ENCODE results near the gene FAM107B. TPM values are rescaled to one million over a fixed set of nuclear protein-coding genes. Genes with fewer than 3 reads are reported as not detected.

FAM107B gene
- total RNA-seq, 2 experiments from 2014 or later = 130 to 135 TPM

DNA sequence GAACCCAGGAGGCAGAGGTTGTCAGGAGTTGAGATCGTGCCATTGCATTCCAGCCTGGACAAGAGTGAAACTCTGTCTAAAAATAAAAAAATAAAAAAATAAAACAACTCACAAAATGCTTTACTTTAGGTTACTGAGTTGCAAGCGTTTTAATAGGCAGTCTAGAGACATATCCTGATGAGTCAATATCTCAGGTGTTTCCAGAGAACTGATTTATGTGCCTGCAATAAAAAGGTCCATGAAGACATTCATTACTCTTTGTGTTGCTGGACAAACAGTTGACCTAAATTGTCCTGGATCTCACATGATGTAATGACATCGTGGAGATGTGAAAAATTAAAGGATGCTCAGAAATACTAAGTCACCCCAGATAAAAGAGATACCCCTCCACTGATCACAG lies 31.6 kb upstream of the FAM107B start:
- Mint-ChIP-seq H3K9me3 (ENCODE audit: insufficient read depth) (no peaks in the 10 kb centered on the region), H3K4me1 (ENCODE audit: low read depth) (peaks cover 1% of the 10 kb centered on the region), H3K27ac (no peak overlapping the region), H3K4me3 (no peak overlapping the region), H3K27me3 (ENCODE audit: low read depth) (peaks cover 11% of the 10 kb centered on the region), H3K36me3 (ENCODE audit: low read depth) (no peaks in the 10 kb centered on the region)
- ATAC-seq (no peak), DNase-seq (no peak)
- POLR2A ChIA-PET = no interaction called here
- CTCF ChIA-PET = no interaction called here

DNA sequence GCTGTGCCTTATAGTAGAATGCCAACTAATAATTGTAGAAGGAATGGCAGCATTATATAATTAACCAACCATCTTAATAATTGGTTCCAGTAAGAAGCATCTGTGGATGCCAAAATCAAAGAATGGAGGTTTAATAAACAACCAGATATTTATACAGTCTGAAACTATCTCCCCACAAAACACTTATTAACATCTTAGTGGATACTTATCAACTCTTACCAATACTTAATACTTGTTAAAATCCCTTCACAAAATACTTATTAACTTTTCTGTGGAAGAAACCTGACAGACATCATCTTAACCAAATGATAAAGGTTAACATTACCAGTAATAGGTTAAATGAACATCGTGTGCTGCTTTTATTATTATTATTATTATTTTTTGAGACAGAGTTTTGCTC lies 29.1 kb upstream of the FAM107B start:
- H3K27me3 Mint-ChIP-seq (ENCODE audit: low read depth) = peaks cover 23% of the 10 kb centered on the region
- H3K4me3 Mint-ChIP-seq = no peak overlapping the region
- DNase-seq (no peak), ATAC-seq (no peak)
- POLR2A ChIA-PET = no interaction called here
- H3K9me3 Mint-ChIP-seq (ENCODE audit: insufficient read depth) = no peaks in the 10 kb centered on the region
- H3K36me3 Mint-ChIP-seq (ENCODE audit: low read depth) = no peaks in the 10 kb centered on the region
- peaks cover 1% of the 10 kb centered on the region for H3K4me1 Mint-ChIP-seq (ENCODE audit: low read depth)
- CTCF ChIA-PET = no interaction called here
- no peak overlapping the region for H3K27ac Mint-ChIP-seq

DNA sequence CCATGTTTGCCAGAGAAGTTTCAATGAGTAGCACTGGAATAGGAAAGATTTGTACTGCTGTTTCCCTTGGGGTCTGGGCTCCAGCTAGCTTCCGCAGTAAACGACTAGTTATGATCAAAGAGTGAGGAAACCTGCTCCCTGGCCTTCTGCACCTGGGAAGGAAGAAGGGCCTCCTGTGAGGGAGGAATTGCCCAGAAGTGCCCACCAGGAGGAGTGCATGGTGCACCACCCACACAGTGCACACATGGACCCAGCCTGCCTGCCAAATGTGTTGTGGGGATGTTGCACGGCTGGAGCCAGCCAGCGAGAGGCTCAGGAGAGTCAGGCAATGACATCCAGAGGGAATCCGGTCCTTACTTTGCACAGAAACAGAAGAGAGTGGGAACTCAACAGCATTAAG lies 27.0 kb upstream of the FAM107B start:
- H3K4me1 Mint-ChIP-seq (ENCODE audit: low read depth) = no peaks in the 10 kb centered on the region
- ATAC-seq = no peak
- ChIA-PET POLR2A (no interaction called here), CTCF (no interaction called here)
- no peak overlapping the region for H3K4me3 Mint-ChIP-seq
- no peaks in the 10 kb centered on the region for H3K36me3 Mint-ChIP-seq (ENCODE audit: low read depth)
- peaks cover 24% of the 10 kb centered on the region for H3K27me3 Mint-ChIP-seq (ENCODE audit: low read depth)
- DNase-seq = no peak
- H3K27ac Mint-ChIP-seq = no peak overlapping the region
- H3K9me3 Mint-ChIP-seq (ENCODE audit: insufficient read depth) = no peaks in the 10 kb centered on the region

DNA sequence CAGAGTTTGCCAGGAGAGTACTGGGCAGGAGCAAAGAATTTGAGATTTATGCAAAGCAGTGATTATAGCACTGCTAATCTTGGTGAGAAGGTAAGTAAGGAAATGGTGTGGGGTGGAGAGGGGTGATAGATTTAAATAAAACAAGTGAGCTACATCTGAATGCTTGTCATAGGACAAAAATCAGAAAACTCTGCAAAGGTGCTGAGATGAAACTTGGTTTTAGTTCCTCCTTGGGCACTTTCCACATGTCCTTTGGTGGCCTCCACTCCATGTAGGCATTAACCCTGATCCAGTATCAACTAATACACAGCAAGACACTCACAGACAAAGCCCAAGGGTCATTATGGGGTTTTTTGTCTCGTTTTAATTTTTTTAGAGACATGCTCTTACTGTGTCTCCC lies 25.7 kb upstream of the FAM107B start:
- Mint-ChIP-seq H3K9me3 (ENCODE audit: insufficient read depth) (no peaks in the 10 kb centered on the region), H3K4me1 (ENCODE audit: low read depth) (no peaks in the 10 kb centered on the region), H3K36me3 (ENCODE audit: low read depth) (no peaks in the 10 kb centered on the region), H3K4me3 (no peak overlapping the region), H3K27ac (no peak overlapping the region), H3K27me3 (ENCODE audit: low read depth) (peaks cover 24% of the 10 kb centered on the region)
- ATAC-seq (no peak), DNase-seq (no peak)
- ChIA-PET POLR2A (no interaction called here), CTCF (no interaction called here)

DNA sequence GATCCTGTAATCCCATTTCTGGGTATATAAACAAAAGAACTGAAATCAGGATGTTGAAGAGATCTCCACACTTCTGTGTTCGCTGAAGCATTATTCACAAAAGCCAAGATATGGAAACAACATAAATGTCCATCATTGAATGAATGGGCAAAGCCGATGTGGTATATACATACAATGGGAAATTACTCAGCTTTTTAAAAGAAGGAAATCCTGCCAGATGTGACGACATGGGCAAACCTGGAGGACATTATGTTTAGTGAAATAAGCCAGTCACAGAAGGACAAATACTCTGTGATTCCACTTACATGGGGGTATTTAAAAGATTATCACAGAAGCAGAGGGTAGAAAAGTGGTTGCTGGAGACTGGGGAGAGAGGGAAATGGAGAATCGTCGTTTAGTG lies 23.9 kb upstream of the FAM107B start:
- Mint-ChIP-seq H3K27me3 (ENCODE audit: low read depth) (peaks cover 24% of the 10 kb centered on the region), H3K4me3 (no peak overlapping the region), H3K27ac (no peak overlapping the region), H3K36me3 (ENCODE audit: low read depth) (no peaks in the 10 kb centered on the region), H3K4me1 (ENCODE audit: low read depth) (no peaks in the 10 kb centered on the region), H3K9me3 (ENCODE audit: insufficient read depth) (no peaks in the 10 kb centered on the region)
- no peak for ATAC-seq
- DNase-seq = no peak
- ChIA-PET CTCF (no interaction called here), POLR2A (no interaction called here)

DNA sequence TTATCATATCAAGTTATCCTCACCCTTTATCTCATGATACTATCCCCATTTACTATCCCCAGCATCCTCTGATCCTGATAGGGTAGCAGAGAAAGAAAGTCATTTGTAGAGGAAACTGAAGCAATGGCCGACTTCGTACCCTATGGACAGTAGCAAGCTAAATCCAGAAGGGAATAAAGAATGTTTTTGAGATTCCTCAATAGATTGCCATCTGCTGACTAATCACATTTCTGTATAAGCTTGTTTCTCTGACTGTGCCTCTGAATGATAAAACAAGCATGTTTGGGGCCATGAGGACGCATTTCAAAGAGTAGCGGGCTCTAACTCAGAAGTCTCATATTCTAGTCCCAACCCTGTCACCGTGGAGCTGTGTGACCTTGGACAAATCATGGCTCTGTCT lies 13.2 kb upstream of the FAM107B start:
- ChIA-PET POLR2A (no interaction called here), CTCF (interaction anchor here (1.6 kb wide), 1 partner anchor 29 kb away, joined by 3 read pairs; no protein-coding TSS in a partner anchor)
- ATAC-seq (no peak), DNase-seq (no peak)
- no peak overlapping the region for H3K27ac Mint-ChIP-seq
- H3K4me3 Mint-ChIP-seq = no peak overlapping the region
- peaks cover 3% of the 10 kb centered on the region for H3K27me3 Mint-ChIP-seq (ENCODE audit: low read depth)
- H3K9me3 Mint-ChIP-seq (ENCODE audit: insufficient read depth) = no peaks in the 10 kb centered on the region
- H3K4me1 Mint-ChIP-seq (ENCODE audit: low read depth) = peaks cover under 1% of the 10 kb centered on the region
- H3K36me3 Mint-ChIP-seq (ENCODE audit: low read depth) = peaks cover 2% of the 10 kb centered on the region

DNA sequence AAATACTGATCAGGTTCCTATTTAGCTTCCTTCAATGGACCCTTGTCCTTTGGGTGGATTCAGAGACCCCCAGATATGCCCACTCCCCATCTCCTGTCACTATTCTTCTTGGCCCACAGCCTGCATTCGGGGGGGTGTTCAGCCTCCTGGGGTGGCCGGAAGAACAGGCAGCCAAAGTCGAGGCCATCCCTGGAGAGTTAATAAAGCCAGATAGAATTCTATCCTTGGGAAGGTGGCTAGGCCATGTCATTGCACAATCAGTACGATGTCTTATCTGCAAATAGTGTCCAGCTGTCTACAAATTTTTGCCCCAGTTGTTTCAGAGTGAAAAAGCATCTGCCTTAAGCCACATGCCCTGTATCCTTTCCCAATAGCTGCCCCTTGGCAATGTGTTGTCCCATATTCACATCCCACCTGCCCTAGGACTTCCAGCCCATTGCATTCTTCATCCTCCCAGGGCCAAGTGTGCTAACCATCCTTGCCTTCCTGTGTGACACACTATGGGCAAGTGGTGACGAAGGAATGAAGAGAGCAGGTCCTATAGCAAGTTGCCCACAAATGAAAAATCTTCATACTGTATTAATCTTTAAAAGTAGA lies 9.9 kb upstream of the FAM107B start:
- CTCF ChIA-PET = no interaction called here
- POLR2A ChIA-PET = no interaction called here
- peaks cover 3% of the 10 kb centered on the region for H3K27me3 Mint-ChIP-seq (ENCODE audit: low read depth)
- DNase-seq (no peak), ATAC-seq (no peak)
- no peaks in the 10 kb centered on the region for H3K9me3 Mint-ChIP-seq (ENCODE audit: insufficient read depth)
- H3K36me3 Mint-ChIP-seq (ENCODE audit: low read depth) = peaks cover 2% of the 10 kb centered on the region
- H3K27ac Mint-ChIP-seq = no peak overlapping the region
- peaks cover 11% of the 10 kb centered on the region for H3K4me1 Mint-ChIP-seq (ENCODE audit: low read depth)
- H3K4me3 Mint-ChIP-seq = no peak overlapping the region

DNA sequence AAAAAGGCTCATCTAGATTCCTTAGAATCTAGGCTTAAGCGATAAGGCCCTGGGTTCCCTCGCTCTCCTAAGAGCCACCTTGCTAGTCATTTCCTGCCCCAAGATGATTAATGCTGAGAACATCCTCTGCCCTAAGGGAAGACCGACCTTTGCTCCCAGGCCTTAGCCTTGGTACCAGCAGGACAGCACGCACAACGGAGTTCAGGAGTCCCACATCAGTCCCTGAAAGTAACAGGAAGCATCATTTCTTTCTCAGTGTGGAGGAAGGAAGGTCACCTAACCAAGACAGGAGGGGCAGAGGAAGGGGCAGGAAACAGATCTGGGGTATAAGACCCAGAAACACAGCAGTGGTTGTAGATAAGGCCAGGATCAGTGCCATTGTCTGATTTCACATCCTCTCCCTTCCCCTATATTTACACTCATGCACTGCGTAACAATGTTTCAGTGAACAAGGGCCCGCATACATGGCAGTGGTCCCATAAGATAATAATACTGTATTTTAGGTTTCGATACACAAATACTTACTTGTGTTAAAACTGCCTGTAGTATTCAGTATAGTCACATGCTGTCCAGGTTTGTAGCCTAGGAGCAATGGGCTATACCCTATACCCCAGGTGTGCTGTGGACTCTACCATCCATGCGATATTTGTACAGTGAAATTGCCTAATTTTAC lies 8.1 kb upstream of the FAM107B start:
- peak overlapping the region; percentile 77 for H3K27ac Mint-ChIP-seq
- DNase-seq = no peak
- no peaks in the 10 kb centered on the region for H3K27me3 Mint-ChIP-seq (ENCODE audit: low read depth)
- H3K9me3 Mint-ChIP-seq (ENCODE audit: insufficient read depth) = no peaks in the 10 kb centered on the region
- ChIA-PET POLR2A (no interaction called here), CTCF (no interaction called here)
- ATAC-seq = peak; percentile 15
- H3K4me3 Mint-ChIP-seq = no peak overlapping the region
- peaks cover 2% of the 10 kb centered on the region for H3K36me3 Mint-ChIP-seq (ENCODE audit: low read depth)
- H3K4me1 Mint-ChIP-seq (ENCODE audit: low read depth) = peaks cover 11% of the 10 kb centered on the region

DNA sequence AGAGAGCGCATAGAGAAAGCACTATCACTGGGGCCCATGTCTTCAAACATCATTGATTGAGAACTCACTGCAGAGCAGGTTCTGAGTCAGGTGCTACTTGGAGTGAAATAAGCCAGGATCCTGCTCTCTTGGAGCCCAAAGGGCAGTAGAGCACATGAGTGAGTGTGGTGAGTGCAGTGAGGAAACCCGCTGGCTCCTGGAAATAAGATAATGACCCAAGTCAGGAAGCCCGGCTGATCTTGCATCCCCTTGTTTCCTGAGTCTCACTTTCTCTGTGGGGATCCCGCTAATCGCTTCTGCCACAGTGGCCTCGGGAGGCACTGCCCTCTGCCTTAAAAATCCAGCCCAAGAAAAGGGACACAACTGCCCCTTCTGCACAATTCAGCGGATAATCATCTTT lies 7.1 kb upstream of the FAM107B start:
- Mint-ChIP-seq H3K27ac (no peak overlapping the region), H3K27me3 (ENCODE audit: low read depth) (no peaks in the 10 kb centered on the region), H3K36me3 (ENCODE audit: low read depth) (peaks cover 2% of the 10 kb centered on the region), H3K4me1 (ENCODE audit: low read depth) (peaks cover 11% of the 10 kb centered on the region), H3K9me3 (ENCODE audit: insufficient read depth) (no peaks in the 10 kb centered on the region), H3K4me3 (no peak overlapping the region)
- ChIA-PET CTCF (no interaction called here), POLR2A (no interaction called here)
- ATAC-seq (no peak), DNase-seq (no peak)

DNA sequence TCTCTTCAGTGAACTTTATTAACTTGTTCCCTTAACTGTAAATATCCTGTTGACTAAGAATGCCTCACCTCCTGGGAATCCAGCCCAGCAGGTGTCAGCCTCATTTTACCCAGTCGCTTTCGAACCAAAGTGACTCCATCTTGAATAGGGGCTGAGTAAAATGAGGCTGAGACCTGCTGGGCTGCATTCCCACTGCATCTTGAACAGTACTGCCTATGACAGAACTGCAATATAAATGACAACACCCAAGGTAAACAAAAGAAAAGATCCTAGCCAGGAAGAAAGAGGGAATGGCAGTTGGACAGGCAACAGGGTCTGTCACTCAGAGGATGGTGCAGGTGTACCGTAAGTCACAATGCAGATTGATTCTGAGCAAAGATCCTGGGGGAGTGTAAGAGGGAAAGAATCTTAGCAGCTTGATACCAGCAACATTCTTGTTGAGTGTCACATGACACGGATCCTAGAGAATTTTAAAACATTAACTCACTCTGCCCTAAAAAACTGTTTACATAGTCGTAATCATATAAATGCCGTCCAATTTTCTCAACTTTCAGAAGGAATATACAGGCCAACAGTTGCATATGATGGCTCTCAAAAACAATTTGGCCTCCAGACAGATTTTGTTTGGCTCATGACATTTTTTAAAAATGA lies 4.4 kb upstream of the FAM107B start:
- Mint-ChIP-seq H3K36me3 (ENCODE audit: low read depth) (no peaks in the 10 kb centered on the region), H3K9me3 (ENCODE audit: insufficient read depth) (no peaks in the 10 kb centered on the region), H3K4me1 (ENCODE audit: low read depth) (peaks cover 11% of the 10 kb centered on the region), H3K27me3 (ENCODE audit: low read depth) (peaks cover under 1% of the 10 kb centered on the region), H3K4me3 (no peak overlapping the region), H3K27ac (no peak overlapping the region)
- POLR2A ChIA-PET = no interaction called here
- CTCF ChIA-PET = no interaction called here
- ATAC-seq (no peak), DNase-seq (no peak)

DNA sequence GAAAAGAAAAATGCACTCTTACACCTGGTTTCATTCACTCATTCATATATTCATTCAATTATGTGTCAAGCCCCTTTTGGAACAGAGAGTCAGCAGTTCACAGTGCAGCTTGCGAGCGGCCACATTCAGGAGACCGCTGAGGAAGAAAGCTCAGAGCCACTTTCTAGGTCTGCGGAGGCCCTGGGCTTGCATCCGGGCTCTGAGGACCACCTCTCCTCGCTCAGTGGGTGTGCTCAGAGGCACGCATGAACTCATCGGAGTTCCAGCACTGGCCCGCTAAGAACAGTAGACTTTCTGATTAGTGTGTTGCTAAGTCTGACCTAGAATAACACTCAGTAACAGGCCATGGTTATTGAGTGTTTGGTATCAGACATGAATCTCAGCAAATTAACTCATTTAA lies 1.8 kb upstream of the FAM107B start:
- Mint-ChIP-seq H3K4me1 (ENCODE audit: low read depth) (no peaks in the 10 kb centered on the region), H3K9me3 (ENCODE audit: insufficient read depth) (no peaks in the 10 kb centered on the region), H3K36me3 (ENCODE audit: low read depth) (no peaks in the 10 kb centered on the region), H3K4me3 (no peak overlapping the region), H3K27ac (no peak overlapping the region), H3K27me3 (ENCODE audit: low read depth) (peaks cover 3% of the 10 kb centered on the region)
- POLR2A ChIA-PET = no interaction called here
- CTCF ChIA-PET = no interaction called here
- ATAC-seq (no peak), DNase-seq (no peak)

DNA sequence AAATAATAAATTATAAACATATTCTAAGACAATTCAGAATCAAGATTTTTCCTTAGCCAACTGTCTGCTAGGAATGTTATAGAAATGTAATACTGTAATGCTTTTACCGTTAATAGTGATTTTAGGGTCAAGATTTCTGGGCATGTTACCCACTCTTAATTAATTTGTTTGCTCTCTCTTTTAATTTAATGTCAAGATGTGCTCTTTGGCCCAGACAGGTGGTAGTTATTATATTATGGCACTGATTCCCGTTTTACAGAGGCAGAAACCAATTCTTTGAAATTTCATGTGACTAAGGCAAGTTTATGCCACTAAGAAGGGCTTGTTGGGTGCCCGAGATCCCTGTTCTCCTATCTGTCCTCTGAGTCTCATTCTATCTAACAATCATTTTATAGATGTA lies 959 bp upstream of the FAM107B start:
- ChIA-PET POLR2A (no interaction called here), CTCF (no interaction called here)
- H3K27me3 Mint-ChIP-seq (ENCODE audit: low read depth) = peaks cover 3% of the 10 kb centered on the region
- H3K27ac Mint-ChIP-seq = no peak overlapping the region
- no peaks in the 10 kb centered on the region for H3K4me1 Mint-ChIP-seq (ENCODE audit: low read depth)
- DNase-seq (no peak), ATAC-seq (no peak)
- H3K36me3 Mint-ChIP-seq (ENCODE audit: low read depth) = no peaks in the 10 kb centered on the region
- H3K4me3 Mint-ChIP-seq = no peak overlapping the region
- H3K9me3 Mint-ChIP-seq (ENCODE audit: insufficient read depth) = no peaks in the 10 kb centered on the region

DNA sequence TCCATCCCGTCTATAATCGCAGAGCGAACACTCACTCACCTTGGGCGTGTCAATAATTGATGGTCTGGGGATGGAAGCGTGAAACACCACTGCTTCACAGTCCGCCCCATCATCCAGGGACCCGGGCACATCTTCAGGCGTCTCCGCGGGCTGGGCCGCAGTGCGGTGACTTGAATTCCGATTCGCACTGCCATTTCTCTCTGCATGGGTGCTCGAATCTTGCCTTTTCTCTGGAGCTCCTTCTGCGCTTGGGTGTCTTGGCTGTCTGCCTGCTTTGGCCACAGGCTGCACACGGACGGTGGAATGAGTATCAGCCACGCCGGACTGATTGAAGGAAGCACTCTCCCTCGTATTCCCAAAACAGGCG lies 500 bp downstream of the FAM107B start:
- DNase-seq (no peak), ATAC-seq (no peak)
- no peaks in the 10 kb centered on the region for H3K36me3 Mint-ChIP-seq (ENCODE audit: low read depth)
- no peak overlapping the region for H3K4me3 Mint-ChIP-seq
- ChIA-PET CTCF (no interaction called here), POLR2A (no interaction called here)
- peaks cover 3% of the 10 kb centered on the region for H3K27me3 Mint-ChIP-seq (ENCODE audit: low read depth)
- H3K27ac Mint-ChIP-seq = no peak overlapping the region
- H3K9me3 Mint-ChIP-seq (ENCODE audit: insufficient read depth) = no peaks in the 10 kb centered on the region
- H3K4me1 Mint-ChIP-seq (ENCODE audit: low read depth) = no peaks in the 10 kb centered on the region
